Calu3 (cell line): ENCODE results near the gene SEPTIN5. TPM values are rescaled to one million over a fixed set of nuclear protein-coding genes. Genes with fewer than 3 reads are reported as not detected.

Experiments used
- BruUV-seq: library from RNA; stranded (reverse); fragments of 400-500 nt; replicated peaks from 2 replicates; lab custom pipeline; 2021; lab: Mats Ljungman, UMichigan
- CTCF ChIA-PET: fragments of 300-600 bp; sonication (Branson Sonifier 250); formaldehyde crosslinking; loops from one replicate; lab custom pipeline; 2022; ENCODE audit warnings: antibody characterized with exemption; lab: Charles Lee
- DNase-seq: peaks from one replicate; pipeline ENCODE4 v3.0.0; 2022
- H3K27ac Mint-ChIP-seq: one replicate; pipeline ENCODE4 v1.8.0; 2022; ENCODE audit warnings: mixed read lengths; ENCODE audit not compliant: unreplicated experiment
- H3K27me3 Mint-ChIP-seq: one replicate; pipeline ENCODE4 v1.8.0; 2022; ENCODE audit warnings: mixed read lengths; ENCODE audit not compliant: unreplicated experiment
- H3K36me3 Mint-ChIP-seq: one replicate; pipeline ENCODE4 v1.8.0; 2022; ENCODE audit warnings: mild to moderate bottlenecking, moderate library complexity, mixed read lengths; ENCODE audit not compliant: insufficient read depth, unreplicated experiment
- H3K4me1 Mint-ChIP-seq: one replicate; pipeline ENCODE4 v1.8.0; 2022; ENCODE audit warnings: mild to moderate bottlenecking, low read depth, mixed read lengths; ENCODE audit not compliant: unreplicated experiment
- H3K4me3 Mint-ChIP-seq: one replicate; pipeline ENCODE4 v1.8.0; 2022; ENCODE audit warnings: mild to moderate bottlenecking, low read depth, moderate library complexity, mixed read lengths; ENCODE audit not compliant: unreplicated experiment
- H3K9me3 Mint-ChIP-seq: one replicate; pipeline ENCODE4 v1.8.0; 2022; ENCODE audit warnings: low read depth, mixed read lengths; ENCODE audit not compliant: unreplicated experiment
- CTCF ChIP-seq: fragments of 200-600 bp; IDR thresholded peaks from one replicate; pipeline ENCODE4 v1.8.0; 2022; ENCODE audit warnings: antibody characterized with exemption; ENCODE audit not compliant: unreplicated experiment
- intact Hi-C: fragments of 100-400 bp; cut with micrococcal nuclease; formaldehyde crosslinking; loops from one replicate; pipeline ENCODE4 v1.10.0; 2022; ENCODE audit not compliant: unreplicated experiment
- total RNA-seq: library from RNA; stranded (reverse); gene quantifications from 2 replicates; pipeline ENCODE4 v1.2.3, GENCODE V29; 2022

Gene SEPTIN5
- total RNA-seq, 1 experiment from 2014 or later, result 3.3 TPM

- Mint-ChIP-seq H3K36me3 (no peaks in the 10 kb centered on the region), H3K27ac (no peak overlapping the region), H3K4me1 (no peaks in the 10 kb centered on the region), H3K4me3 (no peak overlapping the region), H3K9me3 (no peaks in the 10 kb centered on the region), H3K27me3 (peaks cover 25% of the 10 kb centered on the region)
- no peak for TF ChIP-seq CTCF
- CTCF ChIA-PET, result interaction anchor here (1.9 kb wide), 1 partner anchor 166 kb away, joined by 6 read pairs; no protein-coding TSS in a partner anchor
- BruUV-seq, result no TSS peak
- intact Hi-C loops, result no loop called here
- no peak for DNase-seq
These were observed 29.3 kb downstream of the SEPTIN5 start for GRCh38 chr22:19743651-19744050.

- DNase-seq, result no peak
- no peak overlapping the region for H3K27ac Mint-ChIP-seq
- CTCF ChIA-PET, result no interaction called here
- no peaks in the 10 kb centered on the region for H3K36me3 Mint-ChIP-seq
- BruUV-seq, result no TSS peak
- intact Hi-C loops, result no loop called here
- H3K27me3 Mint-ChIP-seq, result peaks cover 33% of the 10 kb centered on the region
- no peaks in the 10 kb centered on the region for H3K4me1 Mint-ChIP-seq
- no peaks in the 10 kb centered on the region for H3K9me3 Mint-ChIP-seq
- H3K4me3 Mint-ChIP-seq, result no peak overlapping the region
- no peak for TF ChIP-seq CTCF
These were observed 30.2 kb downstream of the SEPTIN5 start for GRCh38 chr22:19744350-19745006.

GRCh38 chr22:19745155-19746101, 31.1 kb downstream of the SEPTIN5 start:
- no peaks in the 10 kb centered on the region for H3K36me3 Mint-ChIP-seq
- intact Hi-C loops, result no loop called here
- DNase-seq, result no peak
- no peak overlapping the region for H3K27ac Mint-ChIP-seq
- no peak for TF ChIP-seq CTCF
- CTCF ChIA-PET, result interaction anchor here (0.5 to 1.1 kb wide), 3 partner anchors 11 to 55 kb away, joined by 5 to 8 read pairs (median 5); no protein-coding TSS in a partner anchor
- no peaks in the 10 kb centered on the region for H3K4me1 Mint-ChIP-seq
- H3K27me3 Mint-ChIP-seq, result peaks cover 33% of the 10 kb centered on the region
- H3K9me3 Mint-ChIP-seq, result no peaks in the 10 kb centered on the region
- H3K4me3 Mint-ChIP-seq, result no peak overlapping the region
- BruUV-seq, result no TSS peak

GRCh38 chr22:19746726-19747125, 32.4 kb downstream of the SEPTIN5 start:
- no peaks in the 10 kb centered on the region for H3K36me3 Mint-ChIP-seq
- no peak for DNase-seq
- TF ChIP-seq CTCF, result no peak
- H3K9me3 Mint-ChIP-seq, result no peaks in the 10 kb centered on the region
- CTCF ChIA-PET, result interaction anchor here (1.0 to 1.7 kb wide), 2 partner anchors 10 to 16 kb away, joined by 4 to 8 read pairs; no protein-coding TSS in a partner anchor
- BruUV-seq, result no TSS peak
- no peak overlapping the region for H3K27ac Mint-ChIP-seq
- H3K4me1 Mint-ChIP-seq, result no peaks in the 10 kb centered on the region
- intact Hi-C loops, result no loop called here
- no peak overlapping the region for H3K4me3 Mint-ChIP-seq
- H3K27me3 Mint-ChIP-seq, result peaks cover 40% of the 10 kb centered on the region
